IMR-90 (cell line): Measurements from ENCODE around the gene SCFD2. TPM values are rescaled to one million over a fixed set of nuclear protein-coding genes. Genes with fewer than 3 reads are reported as not detected.

Experiments
- ATAC-seq: fragments of 200-7000 bp; cut with Tn5 transposase; 2 replicates; pipeline ENCODE4 v1.9.1; 2020; ENCODE audit warnings: low read depth, mild to moderate bottlenecking, moderate library complexity
- BruUV-seq: library from RNA; stranded (reverse); fragments of 400-500 nt; replicated peaks from 2 replicates; lab custom pipeline; 2021; lab: Mats Ljungman, UMichigan
- CTCF ChIA-PET: fragments of 300-600 bp; formaldehyde crosslinking; extraction: SDS; loops from one replicate; lab custom pipeline; 2021; ENCODE audit warnings: antibody characterized with exemption; lab: Yijun Ruan, JAX
- POLR2A ChIA-PET: fragments of 300-600 bp; sonication (Branson Sonifier 250); formaldehyde crosslinking; loops from one replicate; lab custom pipeline; 2022; ENCODE audit warnings: antibody characterized with exemption; ENCODE audit not compliant: unreplicated experiment; lab: Charles Lee
- DNase-seq: peaks from one replicate; pipeline ENCODE4 v3.0.0; 2013
- H2AFZ ChIP-seq: replicated peaks from 2 replicates; pipeline ENCODE3; 2013; ENCODE audit warnings: low read length, mild to moderate bottlenecking; ENCODE audit not compliant: poor library complexity
- H2AK5ac ChIP-seq: 2 replicates; pipeline ENCODE4 v1.6.1; 2013; ENCODE audit warnings: low read depth, low read length, inconsistent platforms
- H2AK9ac ChIP-seq: replicated peaks from 2 replicates; pipeline ENCODE3; 2013; ENCODE audit warnings: mild to moderate bottlenecking, low read depth, low read length, moderate library complexity; ENCODE audit not compliant: poor library complexity
- H2BK120ac ChIP-seq: 2 replicates; pipeline ENCODE4 v1.6.1; 2013; ENCODE audit warnings: low read depth, low read length, inconsistent platforms
- H2BK15ac ChIP-seq: 3 replicates; pipeline ENCODE4 v1.6.1; 2013; ENCODE audit warnings: low read depth, low read length, inconsistent platforms
- H2BK20ac ChIP-seq: 2 replicates; pipeline ENCODE4 v1.6.1; 2013; ENCODE audit warnings: low read depth, mild to moderate bottlenecking, inconsistent platforms, low read length, moderate library complexity
- H2BK5ac ChIP-seq: 2 replicates; pipeline ENCODE4 v1.6.1; 2013; ENCODE audit warnings: mild to moderate bottlenecking, low read depth, low read length, inconsistent platforms; ENCODE audit not compliant: poor library complexity, severe bottlenecking
- H3K14ac ChIP-seq: replicated peaks from 2 replicates; pipeline ENCODE4 v1.6.1; 2013; ENCODE audit warnings: low read depth, low read length, inconsistent platforms
- H3K18ac ChIP-seq: 2 replicates; pipeline ENCODE4 v1.6.1; 2013; ENCODE audit warnings: low read depth, low read length, control low read depth
- H3K23ac ChIP-seq: 2 replicates; pipeline ENCODE4 v1.6.1; 2013; ENCODE audit warnings: low read depth, low read length, inconsistent platforms
- H3K27ac ChIP-seq: 2 replicates; pipeline ENCODE4 v1.5.1; 2013; ENCODE audit warnings: mild to moderate bottlenecking, control low read depth, low read length; ENCODE audit not compliant: insufficient read depth
- H3K27me3 ChIP-seq: 2 replicates; pipeline ENCODE4 v1.6.1; 2013; ENCODE audit warnings: low read length; ENCODE audit not compliant: control insufficient read depth, insufficient read depth
- H3K36me3 ChIP-seq: 2 replicates; pipeline ENCODE4 v1.6.1; 2013; ENCODE audit warnings: low read length, mixed read lengths; ENCODE audit not compliant: control insufficient read depth, insufficient read depth
- H3K4ac ChIP-seq: 2 replicates; pipeline ENCODE4 v1.6.1; 2013; ENCODE audit warnings: low read depth, low read length, inconsistent platforms
- H3K4me1 ChIP-seq: 2 replicates; pipeline ENCODE4 v1.6.1; 2013; ENCODE audit warnings: low read length, mixed read lengths; ENCODE audit not compliant: control insufficient read depth, insufficient read depth
- H3K4me2 ChIP-seq: 2 replicates; pipeline ENCODE4 v1.6.1; 2013; ENCODE audit warnings: low read depth, mild to moderate bottlenecking, control low read depth, low read length, moderate library complexity
- H3K4me3 ChIP-seq: 2 replicates; pipeline ENCODE4 v1.5.1; 2013; ENCODE audit warnings: low read depth, mild to moderate bottlenecking, control low read depth, low read length, moderate library complexity; ENCODE audit not compliant: insufficient read depth
- H3K56ac ChIP-seq: 2 replicates; pipeline ENCODE4 v1.6.1; 2013; ENCODE audit warnings: low read length, inconsistent platforms; ENCODE audit not compliant: insufficient read depth; ENCODE audit errors: extremely low read depth
- H3K79me1 ChIP-seq, 2 experiments: 2 replicates each; pipeline ENCODE4 v1.6.1; 2013; ENCODE audit warnings: low read length in 2 of 2, inconsistent platforms in 1 of 2, low read depth in 1 of 2
- H3K9ac ChIP-seq: 2 replicates; pipeline ENCODE4 v1.6.1; 2013; ENCODE audit warnings: low read depth, low read length, control low read depth
- H3K9me1 ChIP-seq: 2 replicates; pipeline ENCODE4 v1.6.1; 2013; ENCODE audit warnings: low read length, inconsistent platforms; ENCODE audit not compliant: insufficient read depth
- H3K9me3 ChIP-seq: 2 replicates; pipeline ENCODE4 v1.6.1; 2013; ENCODE audit warnings: low read length; ENCODE audit not compliant: control insufficient read depth, insufficient read depth
- H4K20me1 ChIP-seq: 2 replicates; pipeline ENCODE4 v1.6.1; 2013; ENCODE audit warnings: low read length, inconsistent platforms; ENCODE audit not compliant: insufficient read depth
- H4K5ac ChIP-seq: 2 replicates; pipeline ENCODE4 v1.6.1; 2013; ENCODE audit warnings: mild to moderate bottlenecking, low read depth, low read length, control low read depth
- H4K8ac ChIP-seq, 2 experiments: 2 replicates each; pipeline ENCODE4 v1.6.1; 2013; ENCODE audit warnings: low read depth in 2 of 2, low read length in 2 of 2, control low read depth in 1 of 2, inconsistent platforms in 1 of 2
- H4K91ac ChIP-seq: 2 replicates; pipeline ENCODE4 v1.6.1; 2013; ENCODE audit warnings: low read depth, low read length, inconsistent platforms; ENCODE audit not compliant: insufficient read depth
- CEBPB ChIP-seq: IDR thresholded peaks from 2 replicates; pipeline ENCODE4 v1.6.1; 2012; ENCODE audit warnings: low read depth, low read length, improper control_type of control experiment
- CHD1 ChIP-seq: IDR thresholded peaks from 2 replicates; pipeline ENCODE4 v1.6.1; 2012; ENCODE audit warnings: low read depth, low read length, improper control_type of control experiment
- FOS ChIP-seq: fragments of 150-350 bp; IDR thresholded peaks from 2 replicates; pipeline ENCODE4 v1.6.1; 2016; ENCODE audit warnings: low read depth, low read length
- MAFK ChIP-seq: IDR thresholded peaks from 2 replicates; pipeline ENCODE4 v1.6.1; 2012; ENCODE audit warnings: low read depth, low read length, improper control_type of control experiment
- MXI1 ChIP-seq: IDR thresholded peaks from 2 replicates; pipeline ENCODE4 v1.6.1; 2012; ENCODE audit warnings: low read depth, mild to moderate bottlenecking, low read length, moderate library complexity, borderline replicate concordance
- NFE2L2 ChIP-seq: fragments of 150-350 bp; IDR thresholded peaks from 2 replicates; pipeline ENCODE4 v1.6.1; 2016; ENCODE audit warnings: low read depth, mild to moderate bottlenecking, low read length
- POLR2A ChIP-seq: IDR thresholded peaks from 2 replicates; pipeline ENCODE4 v1.6.1; 2012; ENCODE audit warnings: mild to moderate bottlenecking, low read depth, low read length
- RAD21 ChIP-seq: IDR thresholded peaks from 2 replicates; pipeline ENCODE4 v1.6.1; 2012; ENCODE audit warnings: low read length, improper control_type of control experiment
- RCOR1 ChIP-seq: IDR thresholded peaks from 2 replicates; pipeline ENCODE4 v1.6.1; 2012; ENCODE audit warnings: mild to moderate bottlenecking, low read length, improper control_type of control experiment; ENCODE audit not compliant: insufficient replicate concordance
- SMC3 ChIP-seq: fragments of 150-350 bp; IDR thresholded peaks from 2 replicates; pipeline ENCODE4 v1.6.1; 2016; ENCODE audit warnings: low read depth, mild to moderate bottlenecking, antibody characterized with exemption, low read length, moderate library complexity
- USF2 ChIP-seq: fragments of 150-350 bp; IDR thresholded peaks from 2 replicates; pipeline ENCODE4 v1.6.1; 2017; ENCODE audit warnings: mild to moderate bottlenecking, antibody characterized with exemption, low read length, low read depth
- WGBS, 2 experiments: methylation state at CpG; one replicate each; pipeline versions ENCODE4 v1.1.5 to v1.1.7; 2013; ENCODE audit warnings: missing lambda C conversion rate in 2 of 2; ENCODE audit not compliant: insufficient read length in 1 of 2; ENCODE audit errors: extremely low coverage in 2 of 2; 5-methylcytosine and 5-hydroxymethylcytosine counted together
- dilution Hi-C: fragments of 300-500 bp; cut with HindIII; formaldehyde crosslinking; loops from one replicate; pipeline ENCODE4 v1.14.3; 2018; ENCODE audit warnings: low sequenced_read_pairs; ENCODE audit not compliant: unreplicated experiment
- in situ Hi-C: fragments of 300-500 bp; cut with MboI; formaldehyde crosslinking; loops from 3 replicates; pipeline ENCODE4 v1.14.3; 2019; ENCODE audit warnings: low sequenced_read_pairs, inconsistent platforms, mixed read lengths
- intact Hi-C: fragments of 100-400 bp; cut with micrococcal nuclease; formaldehyde crosslinking; loops from 2 replicates; pipeline ENCODE4 v1.10.0; 2022
- polyA plus RNA-seq, 3 experiments: library from polyadenylated mRNA; depleted of rRNA; stranded (reverse); fragments of >200 nt; gene quantifications; 2 replicates each; pipeline ENCODE4 v1.2.3, GENCODE V29; 2012; ENCODE audit warnings: low replicate concordance in 1 of 3
- total RNA-seq: library from RNA; depleted of rRNA; stranded (reverse); fragments of >200 nt; gene quantifications from 2 replicates; pipeline ENCODE4 v1.2.3, GENCODE V29; 2012
- TF ChIP-seq, protein P1 (sequence below): fragments of 150-350 bp; IDR thresholded peaks from 2 replicates; pipeline ENCODE4 v1.6.1; 2016; ENCODE audit warnings: low read depth, mild to moderate bottlenecking, low read length, moderate library complexity, borderline replicate concordance

SCFD2 gene
- total and polyA plus RNA-seq, 2 of the 4 experiments (the other 2 are of a cell fraction) = 18.9 to 62.4 TPM

DNA sequence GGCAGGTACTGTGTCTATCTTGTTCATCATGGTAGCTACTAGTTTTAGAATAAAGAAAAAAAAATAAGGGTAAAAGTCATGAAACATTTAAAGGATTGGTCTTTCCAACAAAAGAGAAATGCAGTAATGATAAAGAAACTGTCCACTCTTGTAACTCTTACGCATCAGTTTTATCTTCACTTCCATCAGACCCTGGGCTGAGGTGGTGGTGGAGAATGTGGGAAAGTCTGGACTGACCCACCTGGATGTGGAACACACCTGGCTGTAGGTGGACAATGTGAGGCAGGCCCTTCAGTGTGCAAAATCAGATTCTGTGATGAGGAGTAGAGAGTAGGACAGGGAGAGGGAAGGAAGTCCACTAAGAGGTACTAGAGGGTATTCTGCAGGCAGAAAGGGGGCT lies 375.2 kb downstream of the SCFD2 start:
- H3K4me3 ChIP-seq = no peak overlapping the region
- H4K20me1 ChIP-seq = no peaks in the 10 kb centered on the region
- H3K4ac ChIP-seq = no peak overlapping the region
- no peak overlapping the region for H3K4me2 ChIP-seq
- no peak overlapping the region for H4K91ac ChIP-seq
- ATAC-seq = no peak
- no peak overlapping the region for H3K23ac ChIP-seq
- no peak overlapping the region for H2BK5ac ChIP-seq
- no peak overlapping the region for H3K9ac ChIP-seq
- H4K8ac ChIP-seq = no peak overlapping the region
- no peak overlapping the region for H3K27ac ChIP-seq
- H4K5ac ChIP-seq = no peak overlapping the region
- no peak for DNase-seq
- no TSS peak for BruUV-seq
- no peak overlapping the region for H2BK20ac ChIP-seq
- no CpG with 5 or more reads among the region's 1 CpG for WGBS, 2 experiments
- no peaks in the 10 kb centered on the region for H3K9me3 ChIP-seq
- in situ Hi-C loops = no loop called here
- ChIA-PET POLR2A (no interaction called here), CTCF (no interaction called here)
- H3K18ac ChIP-seq = no peak overlapping the region
- peaks cover 3% of the 10 kb centered on the region for H3K9me1 ChIP-seq
- intact Hi-C loops = no loop called here
- no peaks in the 10 kb centered on the region for H3K36me3 ChIP-seq
- peaks cover 3% of the 10 kb centered on the region for H3K4me1 ChIP-seq
- no peak overlapping the region for H3K14ac ChIP-seq
- H3K79me1 ChIP-seq = peaks cover 0 to 6% of the 10 kb centered on the region in 2 experiments; a peak in 1 of 4 replicates
- H2AK9ac ChIP-seq = no peak overlapping the region
- no peak overlapping the region for H3K56ac ChIP-seq
- TF ChIP-seq POLR2A = no peak
- TF ChIP-seq CEBPB = no peak
- no peak for TF ChIP-seq FOS
- TF ChIP-seq NFE2L2 = no peak
- no peak for TF ChIP-seq RCOR1
- TF ChIP-seq CHD1 = no peak
- no peak for TF ChIP-seq MAFK
- TF ChIP-seq USF2 = no peak
- TF ChIP-seq RAD21 = no peak
- no peak for TF ChIP-seq SMC3
- TF ChIP-seq MXI1 = no peak
- TF ChIP-seq, protein P1, sequence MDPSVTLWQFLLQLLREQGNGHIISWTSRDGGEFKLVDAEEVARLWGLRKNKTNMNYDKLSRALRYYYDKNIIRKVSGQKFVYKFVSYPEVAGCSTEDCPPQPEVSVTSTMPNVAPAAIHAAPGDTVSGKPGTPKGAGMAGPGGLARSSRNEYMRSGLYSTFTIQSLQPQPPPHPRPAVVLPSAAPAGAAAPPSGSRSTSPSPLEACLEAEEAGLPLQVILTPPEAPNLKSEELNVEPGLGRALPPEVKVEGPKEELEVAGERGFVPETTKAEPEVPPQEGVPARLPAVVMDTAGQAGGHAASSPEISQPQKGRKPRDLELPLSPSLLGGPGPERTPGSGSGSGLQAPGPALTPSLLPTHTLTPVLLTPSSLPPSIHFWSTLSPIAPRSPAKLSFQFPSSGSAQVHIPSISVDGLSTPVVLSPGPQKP = no peak
- no peaks in the 10 kb centered on the region for H3K27me3 ChIP-seq
- dilution Hi-C loops = no loop called here
- no peak overlapping the region for H2BK15ac ChIP-seq
- no peak overlapping the region for H2AFZ ChIP-seq
- H2BK120ac ChIP-seq = no peak overlapping the region
- H2AK5ac ChIP-seq = no peak overlapping the region
